A549 treated with CpdA at 1 μM for 4 hours (cell line): ENCODE measurements around the gene KRTAP24-1. TPM values are rescaled to one million over a fixed set of nuclear protein-coding genes. Genes with fewer than 3 reads are reported as not detected.

Source experiments
- total RNA-seq: library from RNA; stranded (reverse); fragments of 200-300 nt; extraction: Qiagen RNA extraction; gene quantifications from 5 replicates; pipeline ENCODE4 v1.2.3, GENCODE V29; 2022; ENCODE audit warnings: low read depth

KRTAP24-1 gene
- not detected in 5 replicates for total RNA-seq

GRCh38 chr21:30282850-30283249 is at the start of gene KRTAP24-1:
Gene KRTAP24-1, minus strand, starts transcription at chr21:30282950. Its CDS starts 18 bp downstream, at chr21:30282932.

GRCh38 chr21:30320215-30320614 is 37.5 kb upstream of the KRTAP24-1 start, which contains the start of gene KRTAP26-1:
Gene KRTAP26-1, minus strand, starts transcription at chr21:30320315. Its CDS starts 280 bp downstream, at chr21:30320035.

GRCh38 chr21:30289215-30289614 is 6.5 kb upstream of the KRTAP24-1 start, which contains the start of gene KRTAP25-1:
Gene KRTAP25-1, minus strand, starts transcription at chr21:30289514. Its CDS starts 24 bp downstream, at chr21:30289490.

Other genes starting within 250 kb of the KRTAP24-1 start
- gene CLDN17, start 116.1 kb downstream of the KRTAP24-1 start, total RNA-seq = not detected in 5 replicates
- not detected in 5 replicates for gene CLDN8, start 66.9 kb downstream of the KRTAP24-1 start, total RNA-seq
- not detected in 5 replicates for gene KRTAP25-1, start 6.6 kb upstream of the KRTAP24-1 start, total RNA-seq
- gene KRTAP26-1, start 37.4 kb upstream of the KRTAP24-1 start, total RNA-seq = not detected in 5 replicates
- not detected in 5 replicates for gene KRTAP27-1, start 54.7 kb upstream of the KRTAP24-1 start, total RNA-seq
- gene KRTAP23-1, start 65.7 kb upstream of the KRTAP24-1 start, total RNA-seq = not detected in 5 replicates
- gene KRTAP13-2, start 89.3 kb upstream of the KRTAP24-1 start, total RNA-seq = not detected in 5 replicates
- gene KRTAP13-1, start 113.1 kb upstream of the KRTAP24-1 start, total RNA-seq = not detected in 5 replicates
- gene KRTAP13-3, start 143.0 kb upstream of the KRTAP24-1 start, total RNA-seq = not detected in 5 replicates
- not detected in 5 replicates for gene KRTAP13-4, start 147.3 kb upstream of the KRTAP24-1 start, total RNA-seq
- gene KRTAP15-1, start 157.3 kb upstream of the KRTAP24-1 start, total RNA-seq = not detected in 5 replicates
- not detected in 5 replicates for gene KRTAP19-1, start 197.4 kb upstream of the KRTAP24-1 start, total RNA-seq
- gene KRTAP19-2, start 204.5 kb upstream of the KRTAP24-1 start, total RNA-seq = not detected in 5 replicates
- gene KRTAP19-3, start 209.1 kb upstream of the KRTAP24-1 start, total RNA-seq = not detected in 5 replicates
- gene KRTAP19-4, start 214.2 kb upstream of the KRTAP24-1 start, total RNA-seq = not detected in 5 replicates
- gene KRTAP19-5, start 219.2 kb upstream of the KRTAP24-1 start, total RNA-seq = not detected in 5 replicates